A673 (cell line): ENCODE results near the gene METTL23. TPM values are rescaled to one million over a fixed set of nuclear protein-coding genes. Genes with fewer than 3 reads are reported as not detected.

ENCODE experiments used
- BruUV-seq: library from RNA; stranded (reverse); fragments of 400-500 nt; replicated peaks from 2 replicates; lab custom pipeline; 2021; lab: Mats Ljungman, UMichigan
- CTCF ChIA-PET: fragments of 300-600 bp; sonication (Branson Sonifier 250); formaldehyde crosslinking; loops from one replicate; lab custom pipeline; 2022; ENCODE audit warnings: antibody characterized with exemption; lab: Charles Lee
- POLR2A ChIA-PET: fragments of 300-600 bp; sonication (Branson Sonifier 250); formaldehyde crosslinking; loops from one replicate; lab custom pipeline; 2022; ENCODE audit warnings: antibody characterized with exemption; ENCODE audit not compliant: low non-redundant PET; lab: Charles Lee
- DNase-seq: peaks from one replicate; pipeline ENCODE4 v3.0.0-alpha.2; 2015; ENCODE audit warnings: low spot score
- H3K27ac ChIP-seq: fragments of 200-600 bp; sonication (generic); 2 replicates; pipeline ENCODE4 v1.5.1; 2016; ENCODE audit warnings: mixed run types, low read depth, mild to moderate bottlenecking, mixed read lengths, antibody characterized with exemption, low read length; ENCODE audit not compliant: poor library complexity, severe bottlenecking
- H3K27me3 ChIP-seq: fragments of 200-600 bp; sonication (generic); replicated peaks from 2 replicates; pipeline ENCODE4 v1.6.1; 2017; ENCODE audit warnings: mixed run types, low read depth, mild to moderate bottlenecking, mixed read lengths, antibody characterized with exemption, low read length; ENCODE audit not compliant: insufficient read depth, poor library complexity
- H3K36me3 ChIP-seq: fragments of 200-600 bp; sonication (generic); 2 replicates; pipeline ENCODE4 v1.6.1; 2016; ENCODE audit warnings: mixed run types, mild to moderate bottlenecking, mixed read lengths, antibody characterized with exemption, low read length; ENCODE audit not compliant: insufficient read depth, poor library complexity, severe bottlenecking
- H3K4me1 ChIP-seq: fragments of 200-600 bp; sonication (generic); 2 replicates; pipeline ENCODE4 v1.6.1; 2017; ENCODE audit warnings: mixed run types, mild to moderate bottlenecking, mixed read lengths, antibody characterized with exemption, low read length; ENCODE audit not compliant: insufficient read depth, poor library complexity, severe bottlenecking
- H3K4me3 ChIP-seq: fragments of 200-600 bp; sonication (generic); 2 replicates; pipeline ENCODE4 v1.5.1; 2016; ENCODE audit warnings: low read depth, mixed run types, mild to moderate bottlenecking, mixed read lengths, low read length; ENCODE audit not compliant: poor library complexity, severe bottlenecking
- H3K9me3 ChIP-seq: fragments of 200-600 bp; sonication (generic); 2 replicates; pipeline ENCODE4 v1.6.1; 2016; ENCODE audit warnings: mixed run types, low read depth, mild to moderate bottlenecking, mixed read lengths, antibody characterized with exemption, low read length; ENCODE audit not compliant: poor library complexity, severe bottlenecking
- CTCF ChIP-seq: fragments of 300-800, 200-600 bp; sonication (generic); conservative IDR thresholded peaks from 2 replicates; pipeline ENCODE4 v1.5.1; 2017; ENCODE audit warnings: low read depth, mild to moderate bottlenecking, antibody characterized with exemption, low read length, moderate library complexity, mixed read lengths
- EZH2 ChIP-seq: fragments of 200-600 bp; sonication (generic); IDR thresholded peaks from 2 replicates; pipeline ENCODE4 v1.6.1; 2017; ENCODE audit warnings: borderline replicate concordance, low read depth, mild to moderate bottlenecking, mixed read lengths, antibody characterized with exemption, low read length; ENCODE audit not compliant: poor library complexity, severe bottlenecking
- intact Hi-C: fragments of 100-400 bp; cut with micrococcal nuclease; formaldehyde crosslinking; loops from one replicate; pipeline ENCODE4 v1.10.0; 2022; ENCODE audit not compliant: unreplicated experiment
- total RNA-seq: library from RNA; stranded (reverse); gene quantifications from 2 replicates; pipeline ENCODE4 v1.2.3, GENCODE V29; 2021

Gene METTL23
- total RNA-seq, 1 experiment from 2014 or later: 42.4 TPM

DNA sequence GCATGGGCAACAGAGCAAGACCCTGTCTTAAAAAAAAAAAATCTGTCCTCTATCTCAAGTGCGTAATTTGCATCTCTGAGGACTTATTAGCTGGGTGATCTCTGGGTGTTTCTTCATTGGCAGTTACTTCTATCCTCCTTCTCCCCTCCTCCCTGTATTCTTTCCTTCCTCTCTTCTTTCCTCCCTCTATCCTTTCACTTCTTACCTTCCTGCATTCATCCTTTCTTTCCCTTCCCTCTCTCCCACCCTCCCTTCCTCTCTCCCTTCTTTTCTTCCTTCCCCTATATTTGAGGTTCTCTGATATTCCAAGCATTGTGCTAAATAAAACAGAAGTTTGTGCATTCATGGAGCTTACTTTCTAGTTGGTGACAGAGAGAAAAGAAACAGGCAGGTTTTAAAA lies 22.0 kb downstream of the METTL23 start:
- no peaks in the 10 kb centered on the region for H3K27me3 ChIP-seq
- ChIA-PET CTCF (no interaction called here), POLR2A (no interaction called here)
- intact Hi-C loops: no loop called here
- H3K27ac ChIP-seq: no peak overlapping the region
- BruUV-seq: no TSS peak
- no peaks in the 10 kb centered on the region for H3K4me1 ChIP-seq
- no peak overlapping the region for H3K4me3 ChIP-seq
- peaks cover 34% of the 10 kb centered on the region for H3K36me3 ChIP-seq
- TF ChIP-seq EZH2: no peak
- TF ChIP-seq CTCF: no peak
- no peaks in the 10 kb centered on the region for H3K9me3 ChIP-seq
- DNase-seq: no peak

DNA sequence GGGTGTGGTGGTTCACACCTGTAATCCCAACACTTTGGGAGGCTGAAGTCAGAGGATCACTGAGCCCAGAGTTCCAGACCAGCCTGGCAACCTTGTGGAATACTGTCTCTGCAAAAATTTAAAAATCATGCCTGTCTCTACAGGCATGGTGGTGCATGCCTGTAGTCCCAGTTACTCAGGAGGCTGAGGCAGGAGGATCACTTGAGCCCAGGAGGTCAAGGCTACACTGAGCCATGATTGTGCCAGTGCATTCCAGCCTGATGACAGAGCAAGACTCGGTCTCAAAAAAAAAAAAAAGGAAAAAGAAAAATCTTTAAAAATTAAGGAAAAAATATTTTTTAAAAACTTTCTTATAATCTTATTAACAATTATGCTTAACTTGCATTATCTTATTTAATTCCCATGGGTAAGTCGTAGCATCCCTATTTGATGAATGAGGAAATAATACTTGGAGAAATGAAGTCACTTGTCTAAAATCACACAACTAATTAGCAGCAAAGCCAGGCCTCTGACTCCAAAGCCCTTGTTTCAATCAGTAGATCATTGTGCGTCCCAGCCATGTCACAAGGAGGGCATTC lies 24.9 kb downstream of the METTL23 start:
- Histone ChIP-seq H3K27me3 (no peaks in the 10 kb centered on the region), H3K4me3 (no peak overlapping the region), H3K4me1 (no peaks in the 10 kb centered on the region), H3K9me3 (no peaks in the 10 kb centered on the region), H3K27ac (no peak overlapping the region), H3K36me3 (peaks cover 12% of the 10 kb centered on the region)
- ChIA-PET CTCF (no interaction called here), POLR2A (no interaction called here)
- intact Hi-C loops: no loop called here
- DNase-seq: no peak
- no peak for TF ChIP-seq EZH2
- TF ChIP-seq CTCF: no peak
- BruUV-seq: no TSS peak

DNA sequence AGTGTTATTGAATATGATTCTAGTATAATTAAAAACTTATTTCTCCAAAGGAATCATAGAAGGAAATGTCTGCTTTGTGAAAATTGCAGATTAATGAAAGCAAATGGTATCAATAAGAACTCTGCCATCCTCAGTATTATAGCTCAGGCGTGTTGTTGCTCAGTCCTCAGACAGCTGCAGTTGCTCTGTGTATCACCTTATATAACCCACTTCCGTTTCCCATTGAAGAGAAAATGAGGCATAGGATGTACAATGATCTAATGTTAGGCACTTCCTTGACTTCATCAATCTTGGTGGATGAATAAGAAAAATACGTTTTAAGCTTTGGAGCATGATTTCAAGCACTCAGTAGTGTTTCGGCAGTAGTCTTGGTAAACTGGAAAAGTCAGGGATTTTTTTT lies 25.4 kb downstream of the METTL23 start:
- ChIA-PET POLR2A (no interaction called here), CTCF (no interaction called here)
- H3K27me3 ChIP-seq: no peaks in the 10 kb centered on the region
- no peak overlapping the region for H3K4me3 ChIP-seq
- H3K9me3 ChIP-seq: no peaks in the 10 kb centered on the region
- BruUV-seq: no TSS peak
- intact Hi-C loops: no loop called here
- H3K4me1 ChIP-seq: no peaks in the 10 kb centered on the region
- TF ChIP-seq CTCF (no peak), EZH2 (no peak)
- no peak for DNase-seq
- peaks cover 9% of the 10 kb centered on the region for H3K36me3 ChIP-seq
- H3K27ac ChIP-seq: no peak overlapping the region
